GM10248 (cell line): ENCODE results near the gene MYO10.

Source experiments
- CTCF ChIA-PET: fragments of 300-600 bp; sonication (Branson Sonifier 250); formaldehyde crosslinking; extraction: SDS; loops from one replicate; lab custom pipeline; 2021; ENCODE audit warnings: antibody characterized with exemption; lab: Yijun Ruan, JAX
- POLR2A ChIA-PET: fragments of 350-650 bp; sonication (Branson Sonifier 250); formaldehyde crosslinking; extraction: SDS; loops from one replicate; lab custom pipeline; 2020; ENCODE audit warnings: antibody characterized with exemption; lab: Yijun Ruan, JAX
- DNase-seq: peaks from one replicate; pipeline ENCODE4 v3.0.0; 2012; ENCODE audit errors: extremely low spot score
- CTCF ChIP-seq: IDR thresholded peaks from 2 replicates; pipeline ENCODE4 v1.5.1; 2012; ENCODE audit warnings: mild to moderate bottlenecking, low read depth; ENCODE audit errors: extremely low read depth, missing control alignments, control extremely low read depth

Gene MYO10

GRCh38 chr5:16668631-16669030 is 267.5 kb downstream of the MYO10 start:
- ChIA-PET CTCF (no interaction called here), POLR2A (no interaction called here)
- DNase-seq: no peak
- no peak for TF ChIP-seq CTCF

- ChIA-PET POLR2A (no interaction called here), CTCF (no interaction called here)
- TF ChIP-seq CTCF: no peak
- no peak for DNase-seq
Measured at GRCh38 chr5:16668194-16668593, 267.9 kb downstream of the MYO10 start.

- no peak for DNase-seq
- no peak for TF ChIP-seq CTCF
- ChIA-PET POLR2A (no interaction called here), CTCF (interaction anchor here (0.8 kb wide), 1 partner anchor 117 kb away, joined by 3 read pairs; no protein-coding TSS in a partner anchor)
Measured at GRCh38 chr5:16666883-16667398, 269.1 kb downstream of the MYO10 start.

GRCh38 chr5:16666130-16666882 is 269.8 kb downstream of the MYO10 start:
- no peak for TF ChIP-seq CTCF
- DNase-seq: no peak
- CTCF ChIA-PET: no interaction called here
- POLR2A ChIA-PET: no interaction called here

- CTCF ChIA-PET: no interaction called here
- DNase-seq: no peak
- TF ChIP-seq CTCF: no peak
- POLR2A ChIA-PET: no interaction called here
Measured at GRCh38 chr5:16665601-16666000, 270.5 kb downstream of the MYO10 start.

GRCh38 chr5:16664368-16664767 is 271.7 kb downstream of the MYO10 start:
- ChIA-PET POLR2A (no interaction called here), CTCF (no interaction called here)
- no peak for DNase-seq
- TF ChIP-seq CTCF: no peak

- no peak for DNase-seq
Measured at GRCh38 chr5:16663840-16664239, 272.2 kb downstream of the MYO10 start.

More at GRCh38 chr5:16663840-16664239, 272.2 kb downstream of the MYO10 start:
- ChIA-PET POLR2A (no interaction called here), CTCF (no interaction called here)
- TF ChIP-seq CTCF: no peak
